ENCODE data around the gene ASPG. TPM values are rescaled to one million over a fixed set of nuclear protein-coding genes. Genes with fewer than 3 reads are reported as not detected.

ASPG gene
- total RNA-seq, 1 experiment from 2014 or later: 0.22 TPM

GRCh38 chr14:104105071-104105821 is 19.7 kb downstream of the ASPG start:
- H3K9me2 ChIP-seq (replicated peaks; ENCODE audit: low read length): no peaks in the 10 kb centered on the region
- intact Hi-C loops (cut with micrococcal nuclease): no loop called here
- CTCF ChIA-PET: no interaction called here

GRCh38 chr14:104105822-104106470 is 20.4 kb downstream of the ASPG start:
- BruUV-seq (replicated peaks): no TSS peak
- no peak for TF ChIP-seq CTCF (conservative IDR thresholded peaks at IDR 0.05; ENCODE audit: low read depth, low read length)
- no peak for TF ChIP-seq EZH2 (IDR thresholded peaks at IDR 0.05; ENCODE audit: low read length, unreplicated experiment)
- TF ChIP-seq EZH2phosphoT487 (IDR thresholded peaks at IDR 0.05; ENCODE audit: borderline replicate concordance, low read length): no peak
- H3F3A ChIP-seq (ENCODE audit: low read length, unreplicated experiment): no peaks in the 10 kb centered on the region
- intact Hi-C loops (cut with micrococcal nuclease): no loop called here
- no peaks in the 10 kb centered on the region for H3K9me3 ChIP-seq (ENCODE audit: low read length)
- POLR2A ChIA-PET (ENCODE audit: unreplicated experiment): no interaction called here
- H3K79me2 ChIP-seq (ENCODE audit: low read length): no peaks in the 10 kb centered on the region
- no peak for DNase-seq
- H3K36me3 ChIP-seq (ENCODE audit: low read depth, low read length): no peaks in the 10 kb centered on the region
- H3K9me2 ChIP-seq (replicated peaks; ENCODE audit: low read length): no peaks in the 10 kb centered on the region
- H4K20me1 ChIP-seq (ENCODE audit: low read length): no peaks in the 10 kb centered on the region
- H2AFZ ChIP-seq (ENCODE audit: low read length): no peak overlapping the region
- H3K4me3 ChIP-seq (ENCODE audit: low read length): no peak overlapping the region
- H3K4me2 ChIP-seq (ENCODE audit: low read length): no peak overlapping the region
- H3K27ac ChIP-seq (ENCODE audit: low read length): no peak overlapping the region
- peaks cover 14% of the 10 kb centered on the region for H3K4me1 ChIP-seq (ENCODE audit: insufficient read depth, low read length)
- H3K9ac ChIP-seq (ENCODE audit: low read length): no peak overlapping the region
- CTCF ChIA-PET: no interaction called here
- no peak for ATAC-seq
- H3K27me3 ChIP-seq (ENCODE audit: low read length): no peaks in the 10 kb centered on the region

More at GRCh38 chr14:104105071-104105821, 19.7 kb downstream of the ASPG start:
- Histone ChIP-seq H4K20me1 (ENCODE audit: low read length) (no peaks in the 10 kb centered on the region), H3K4me1 (ENCODE audit: insufficient read depth, low read length) (peaks cover 18% of the 10 kb centered on the region), H3K9me3 (ENCODE audit: low read length) (no peaks in the 10 kb centered on the region), H3K4me3 (ENCODE audit: low read length) (no peak overlapping the region), H3K4me2 (ENCODE audit: low read length) (no peak overlapping the region), H3F3A (ENCODE audit: low read length, unreplicated experiment) (no peaks in the 10 kb centered on the region), H3K9ac (ENCODE audit: low read length) (no peak overlapping the region), H2AFZ (ENCODE audit: low read length) (no peak overlapping the region), H3K27me3 (ENCODE audit: low read length) (no peaks in the 10 kb centered on the region), H3K79me2 (ENCODE audit: low read length) (no peaks in the 10 kb centered on the region), H3K27ac (ENCODE audit: low read length) (no peak overlapping the region), H3K36me3 (ENCODE audit: low read depth, low read length) (no peaks in the 10 kb centered on the region)
- BruUV-seq (replicated peaks): no TSS peak
- ATAC-seq: no peak
- no peak for DNase-seq
- TF ChIP-seq EZH2 (IDR thresholded peaks at IDR 0.05; ENCODE audit: low read length, unreplicated experiment) (no peak), EZH2phosphoT487 (IDR thresholded peaks at IDR 0.05; ENCODE audit: borderline replicate concordance, low read length) (no peak), CTCF (conservative IDR thresholded peaks at IDR 0.05; ENCODE audit: low read depth, low read length) (no peak)
- POLR2A ChIA-PET (ENCODE audit: unreplicated experiment): no interaction called here

DNA sequence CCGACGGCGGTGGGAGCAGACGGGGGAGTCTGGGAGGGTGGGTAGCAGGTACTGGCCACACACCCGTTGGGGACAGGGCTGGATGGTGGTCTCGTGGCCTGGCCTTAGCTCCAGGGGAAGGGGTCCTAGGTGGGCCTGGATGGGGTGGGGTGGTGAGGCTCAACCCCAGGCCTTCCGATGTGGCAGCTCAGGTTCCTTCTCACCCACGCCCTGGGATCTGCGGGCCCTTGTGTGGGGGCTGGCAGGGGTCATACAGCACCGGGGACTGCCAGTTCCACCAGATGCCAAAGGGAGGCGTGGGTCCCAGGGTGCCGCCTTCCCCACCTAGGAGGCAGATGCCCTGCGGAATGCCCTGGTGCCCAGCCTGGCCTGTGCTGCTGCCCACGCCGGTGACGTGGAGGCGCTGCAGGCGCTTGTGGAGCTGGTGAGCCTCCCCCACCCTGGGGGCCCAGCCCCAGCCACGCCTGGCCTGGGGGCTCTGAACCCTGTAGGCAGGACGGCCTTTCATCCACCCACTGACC is 21.0 kb downstream of the ASPG start:
- H3K4me2 ChIP-seq (ENCODE audit: low read length): no peak overlapping the region
- H3K27me3 ChIP-seq (ENCODE audit: low read length): no peaks in the 10 kb centered on the region
- CTCF ChIA-PET: no interaction called here
- peaks cover 8% of the 10 kb centered on the region; the same call in 1 of the 2 replicates for H3K4me1 ChIP-seq (ENCODE audit: insufficient read depth, low read length)
- POLR2A ChIA-PET (ENCODE audit: unreplicated experiment): no interaction called here
- H2AFZ ChIP-seq (ENCODE audit: low read length): no peak overlapping the region
- intact Hi-C loops (cut with micrococcal nuclease): no loop called here
- H3K9ac ChIP-seq (ENCODE audit: low read length): no peak overlapping the region
- no peaks in the 10 kb centered on the region for H3F3A ChIP-seq (ENCODE audit: low read length, unreplicated experiment)
- no peak overlapping the region for H3K4me3 ChIP-seq (ENCODE audit: low read length)
- no peak overlapping the region for H3K27ac ChIP-seq (ENCODE audit: low read length)
- no TSS peak for BruUV-seq (replicated peaks)
- no peaks in the 10 kb centered on the region for H3K9me3 ChIP-seq (ENCODE audit: low read length)
- no peaks in the 10 kb centered on the region for H3K36me3 ChIP-seq (ENCODE audit: low read depth, low read length)
- ATAC-seq (no peak), DNase-seq (no peak)
- TF ChIP-seq CTCF (conservative IDR thresholded peaks at IDR 0.05; ENCODE audit: low read depth, low read length): no peak
- no peak for TF ChIP-seq EZH2 (IDR thresholded peaks at IDR 0.05; ENCODE audit: low read length, unreplicated experiment)
- TF ChIP-seq EZH2phosphoT487 (IDR thresholded peaks at IDR 0.05; ENCODE audit: borderline replicate concordance, low read length): no peak
- H3K9me2 ChIP-seq (replicated peaks; ENCODE audit: low read length): no peaks in the 10 kb centered on the region
- no peaks in the 10 kb centered on the region for H3K79me2 ChIP-seq (ENCODE audit: low read length)
- no peaks in the 10 kb centered on the region for H4K20me1 ChIP-seq (ENCODE audit: low read length)

Data from PC-3 (cell line).